Left lobe of liver (tissue), 2 donors: Measurements from ENCODE around the gene GALNT17. TPM values are rescaled to one million over a fixed set of nuclear protein-coding genes. Genes with fewer than 3 reads are reported as not detected.

Experiments used
- ATAC-seq: fragments of 200-7000 bp; cut with Tn5 transposase; one replicate; pipeline ENCODE4 v1.9.1; 2020; ENCODE audit warnings: mild to moderate bottlenecking, moderate library complexity
- DNase-seq: peaks from one replicate; pipeline ENCODE4 v3.0.0-alpha.2; 2020; ENCODE audit warnings: low spot score
- total RNA-seq: library from RNA; stranded (reverse); gene quantifications from one replicate; pipeline ENCODE4 v1.2.1, GENCODE V29; 2021
- donor health status: DM: no; HTN: no; CAD: no; lungs with moderate emphysema.
- donor health status: DM: no; HTN: yes; CAD: no.

Gene GALNT17
- total RNA-seq, 1 donor from 2014 or later, result 0.18 TPM

DNA sequence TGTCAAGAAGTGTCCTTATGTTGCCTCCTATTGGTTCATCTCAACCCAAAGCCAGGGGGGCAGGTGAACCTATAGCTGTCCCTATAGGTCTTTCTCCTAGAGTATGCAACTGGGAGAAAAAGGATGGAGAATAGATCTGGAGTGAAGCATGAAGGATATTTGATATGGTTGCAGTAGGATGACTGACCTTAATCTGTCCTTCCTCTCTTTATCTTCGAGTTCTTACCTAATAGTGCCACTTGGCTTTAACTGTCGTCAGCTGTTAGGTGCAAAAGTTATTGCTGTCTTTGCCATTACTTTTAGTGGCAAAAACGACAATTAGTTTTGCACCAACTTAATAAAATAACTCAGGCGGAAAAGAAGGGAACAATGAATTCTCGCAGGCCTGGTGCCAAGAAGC is 196.0 kb downstream of the GALNT17 start:
- no peak for ATAC-seq
- DNase-seq, result no peak

DNA sequence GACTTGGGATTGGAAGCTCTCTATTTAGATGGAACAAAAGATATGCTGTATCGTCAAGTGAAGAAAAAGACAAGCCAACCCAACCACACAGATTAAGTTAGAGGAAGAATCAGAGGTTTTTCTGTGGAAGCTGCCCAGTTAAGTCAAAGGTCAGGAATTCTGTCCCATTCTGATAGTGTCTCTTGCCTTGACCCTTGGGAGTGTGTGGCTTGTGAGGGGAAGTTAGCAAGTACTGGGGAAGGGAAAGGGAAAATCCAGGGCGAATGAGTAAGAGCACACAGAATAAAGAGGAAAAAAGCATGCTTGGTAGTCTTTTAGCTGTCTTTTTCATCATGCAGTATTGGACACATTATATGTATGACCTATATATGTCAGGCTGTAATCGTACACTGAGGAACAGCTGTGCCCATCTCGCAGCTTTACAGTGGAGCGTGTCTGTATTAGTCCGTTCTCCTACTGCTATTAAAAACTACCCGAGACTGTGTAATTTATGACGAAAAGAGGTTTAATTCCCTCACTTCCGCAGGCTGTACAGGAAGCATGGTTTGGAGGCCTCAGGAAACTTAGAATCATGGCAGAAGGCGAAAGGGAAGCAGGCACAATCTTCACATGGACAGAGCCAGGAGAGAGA is 197.2 kb downstream of the GALNT17 start:
- DNase-seq, result no peak
- ATAC-seq, result no peak

DNA sequence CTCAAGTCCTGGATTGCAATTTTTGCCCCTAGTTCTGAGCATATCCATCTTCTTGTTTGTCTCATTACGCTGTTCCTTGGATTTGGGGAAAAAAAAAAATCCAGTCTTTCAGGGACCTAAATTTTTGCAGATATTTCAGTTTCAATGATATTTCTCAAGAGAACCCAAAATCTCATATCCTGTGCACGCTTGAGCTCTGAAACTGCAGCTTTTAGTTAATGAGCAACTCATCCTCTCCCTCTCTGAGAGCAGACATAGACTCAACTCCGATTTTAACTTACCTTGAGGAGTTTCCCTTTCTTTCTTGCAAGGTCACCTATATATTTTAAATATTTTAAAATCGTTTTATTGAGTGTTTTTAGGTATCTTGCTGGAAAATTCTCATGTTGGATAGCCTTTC is 200.3 kb downstream of the GALNT17 start:
- ATAC-seq, result no peak
- no peak for DNase-seq

DNA sequence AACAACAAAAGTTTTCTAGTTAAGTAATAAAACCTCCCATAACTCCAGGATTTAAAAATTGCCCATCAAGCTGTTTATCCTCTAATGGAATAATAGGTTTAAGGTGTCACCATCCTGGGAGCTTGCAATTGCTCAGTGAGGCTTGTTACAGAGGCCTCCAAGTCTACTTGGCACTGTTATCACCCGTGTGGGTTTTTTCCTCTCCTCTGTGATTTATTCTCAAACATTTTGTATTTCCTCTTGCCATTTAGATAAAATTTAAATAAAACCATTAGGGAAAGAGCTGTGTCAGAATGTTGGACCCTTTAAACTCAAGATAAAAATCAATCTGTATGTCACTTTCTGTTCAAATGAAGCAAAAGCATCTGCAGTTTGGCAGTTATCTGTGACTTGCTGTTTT is 202.6 kb downstream of the GALNT17 start:
- ATAC-seq (no peak), DNase-seq (no peak)

GRCh38 chr7:71338866-71339265 is 206.9 kb downstream of the GALNT17 start:
- no peak for ATAC-seq
- DNase-seq, result no peak

GRCh38 chr7:71339924-71340323 is 208.0 kb downstream of the GALNT17 start:
- ATAC-seq (no peak), DNase-seq (no peak)

GRCh38 chr7:71342202-71342601 is 210.3 kb downstream of the GALNT17 start:
- no peak for DNase-seq
- ATAC-seq, result no peak

DNA sequence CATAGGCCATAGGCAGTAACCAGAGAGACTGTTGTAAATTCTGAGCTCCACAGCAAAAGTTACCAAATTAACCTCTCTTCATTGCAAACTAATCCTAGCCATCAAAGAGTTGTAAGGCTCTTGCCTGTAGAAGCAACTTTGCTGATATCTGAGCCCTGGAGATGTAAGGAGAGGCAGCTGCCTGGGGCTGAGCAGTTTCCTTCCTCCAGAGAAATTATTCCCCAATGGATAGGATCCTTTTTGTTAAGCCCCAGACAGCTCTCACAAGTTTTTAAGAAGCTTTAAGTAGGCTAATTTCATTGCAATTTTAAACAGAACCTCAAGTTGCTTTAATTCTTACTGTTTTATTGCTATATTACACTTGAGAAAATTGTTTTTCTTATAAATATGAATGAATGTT is 211.1 kb downstream of the GALNT17 start:
- ATAC-seq (no peak), DNase-seq (no peak)

DNA sequence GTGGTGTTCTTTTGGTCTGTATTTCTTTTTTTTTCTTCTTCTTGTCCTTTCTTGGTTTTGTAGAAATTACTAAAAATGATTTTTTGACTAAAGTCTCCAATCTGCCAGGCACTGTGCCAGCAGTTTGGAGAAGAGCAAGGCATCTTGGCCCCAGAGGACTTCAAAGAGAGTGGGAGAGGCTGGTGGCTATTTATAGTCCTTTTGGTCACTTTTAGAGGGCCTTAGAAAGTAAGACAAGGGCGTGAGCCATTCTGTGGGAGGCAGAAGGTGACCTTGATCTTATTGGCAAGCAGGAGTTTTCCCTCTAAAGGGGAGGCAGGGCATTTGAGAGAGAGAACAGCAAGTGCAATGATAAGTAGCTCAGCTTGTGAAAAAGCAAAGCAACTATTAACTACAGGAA is 211.9 kb downstream of the GALNT17 start:
- ATAC-seq (no peak), DNase-seq (no peak)

DNA sequence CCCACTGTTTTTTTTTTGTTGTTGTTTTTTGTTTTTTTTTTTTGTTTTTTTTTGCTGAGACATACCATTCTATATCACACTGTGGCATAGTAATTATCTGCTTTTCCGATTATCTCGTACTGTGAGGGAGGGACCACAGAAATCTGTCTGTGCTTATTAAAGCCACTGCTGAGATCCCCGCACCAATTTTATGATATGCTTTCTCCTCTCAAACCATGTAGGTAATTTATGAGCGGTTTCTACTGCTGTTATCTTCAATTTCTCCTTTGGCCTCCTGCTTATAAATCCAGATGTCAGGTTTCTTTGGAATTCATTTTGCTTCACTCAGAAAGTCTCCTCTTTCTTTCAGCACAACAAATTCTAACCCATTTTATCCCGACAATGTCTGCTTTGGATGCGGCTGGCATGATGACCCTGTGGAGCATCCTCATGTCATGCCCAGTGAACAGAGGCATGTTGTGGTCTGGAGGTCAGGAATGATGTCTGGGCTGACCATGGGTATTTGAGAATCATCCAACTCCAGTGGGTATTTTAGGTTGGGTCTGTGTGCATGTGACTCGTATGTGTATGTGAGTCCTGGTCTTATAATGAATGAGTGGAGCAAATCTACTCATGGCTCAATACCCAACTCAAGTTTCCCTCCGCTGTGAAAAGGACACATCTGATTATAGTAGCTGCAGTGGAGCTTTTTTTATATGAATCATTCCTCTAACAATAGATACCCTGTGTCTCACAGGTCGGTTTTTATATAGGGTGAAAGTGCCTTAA is 213.4 kb downstream of the GALNT17 start:
- ATAC-seq (no peak), DNase-seq (no peak)

DNA sequence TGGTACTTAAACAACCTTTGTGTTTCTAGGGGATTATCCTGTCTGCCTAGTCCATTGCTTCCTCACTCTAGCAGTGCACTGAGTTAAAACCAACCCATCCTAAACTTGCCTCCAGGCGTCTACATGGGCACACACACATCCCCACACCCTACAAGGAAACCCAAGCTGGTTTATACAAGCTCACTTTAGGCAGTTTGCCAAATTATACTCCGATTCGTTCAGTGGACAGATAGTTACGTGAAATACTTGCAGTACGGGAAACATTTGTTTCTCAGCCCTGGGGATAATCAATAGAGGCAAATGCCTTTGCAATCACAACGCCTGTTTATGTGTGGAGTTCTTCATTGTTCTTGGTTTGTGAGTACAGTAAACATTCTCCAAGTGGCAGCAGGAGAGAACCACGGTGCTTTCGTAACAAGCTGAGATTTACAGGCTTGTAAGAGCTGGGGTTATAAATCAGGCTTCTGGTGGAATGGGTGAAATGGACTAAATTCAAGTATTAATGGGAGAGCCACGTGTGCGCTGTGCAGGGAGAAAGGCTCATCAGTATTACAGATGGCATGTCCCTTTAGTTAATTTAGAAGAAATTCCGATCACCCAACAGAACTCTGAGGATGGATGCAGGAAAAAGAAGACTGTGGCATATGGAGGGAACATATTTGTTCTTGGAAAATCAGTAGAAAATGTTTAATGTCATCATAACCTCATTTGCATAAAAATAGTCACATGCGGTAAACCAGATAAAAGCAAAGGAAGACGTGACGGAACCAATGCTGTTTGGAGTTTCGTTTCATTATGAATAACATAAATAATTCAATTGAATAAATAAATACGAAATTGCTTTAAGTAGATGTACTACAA is 217.1 kb downstream of the GALNT17 start:
- DNase-seq (no peak), ATAC-seq (no peak)

DNA sequence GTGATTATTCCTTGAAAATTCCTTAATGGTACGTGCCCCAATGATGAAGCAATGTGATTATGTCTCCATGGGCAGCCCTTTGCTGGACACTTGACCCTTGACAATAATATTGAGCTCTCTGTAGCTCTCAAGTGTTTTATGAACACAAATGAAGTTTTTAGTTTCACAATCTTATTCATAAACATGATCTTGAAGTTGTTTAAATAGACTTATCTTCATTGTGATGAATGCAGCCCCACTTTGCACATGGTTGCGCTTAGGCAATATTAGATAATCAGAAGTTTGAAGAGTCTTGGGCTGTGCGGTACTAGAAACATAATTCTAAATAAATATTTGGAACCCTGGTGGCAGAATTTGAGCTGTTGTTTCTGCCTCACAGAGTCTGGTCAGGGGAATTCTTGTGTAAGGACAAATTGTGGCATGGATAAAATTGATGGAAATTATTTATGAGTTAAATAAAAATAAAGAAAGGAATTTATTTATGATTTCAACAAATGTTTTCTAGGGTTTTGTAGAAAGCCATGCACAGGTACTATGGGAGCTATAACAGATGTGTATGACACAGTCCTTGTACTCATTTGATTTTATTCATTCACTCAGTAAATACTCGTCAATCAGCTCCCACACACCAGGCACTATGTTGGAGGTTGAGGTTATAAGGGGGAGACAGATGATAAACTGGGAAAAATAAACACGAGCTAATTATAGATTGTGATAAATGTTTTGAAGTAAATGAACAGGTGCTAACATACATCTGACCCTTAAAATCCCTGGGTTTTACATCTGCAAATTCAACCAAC is 217.9 kb downstream of the GALNT17 start:
- ATAC-seq, result no peak
- DNase-seq, result no peak

GRCh38 chr7:71350680-71351079 is 218.7 kb downstream of the GALNT17 start:
- DNase-seq, result no peak
- no peak for ATAC-seq

- DNase-seq, result no peak
These were observed 222.8 kb downstream of the GALNT17 start for GRCh38 chr7:71354716-71355115.

GRCh38 chr7:71361451-71362032 is 229.6 kb downstream of the GALNT17 start:
- ATAC-seq, result no peak
- no peak for DNase-seq

More at GRCh38 chr7:71354716-71355115, 222.8 kb downstream of the GALNT17 start:
- no peak for ATAC-seq

DNA sequence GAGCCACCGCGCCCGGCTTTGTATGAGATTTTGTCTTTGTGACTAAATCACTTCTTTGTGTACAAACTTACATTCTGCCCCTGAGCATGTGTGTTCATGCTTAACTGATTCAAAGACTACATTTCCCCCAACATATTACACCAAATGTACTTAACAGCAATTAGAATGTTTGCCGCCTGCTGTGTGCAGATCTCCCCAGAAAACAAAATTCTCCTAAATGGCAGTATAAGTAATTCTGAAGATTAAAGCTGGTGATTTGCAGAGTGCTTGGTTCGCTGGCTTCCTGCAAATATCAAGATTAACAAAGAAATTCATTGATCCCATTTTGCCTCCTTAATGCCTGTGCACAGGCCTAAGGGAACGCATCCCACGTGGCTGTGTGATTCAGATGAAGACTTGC is 230.3 kb downstream of the GALNT17 start:
- ATAC-seq (no peak), DNase-seq (no peak)

DNA sequence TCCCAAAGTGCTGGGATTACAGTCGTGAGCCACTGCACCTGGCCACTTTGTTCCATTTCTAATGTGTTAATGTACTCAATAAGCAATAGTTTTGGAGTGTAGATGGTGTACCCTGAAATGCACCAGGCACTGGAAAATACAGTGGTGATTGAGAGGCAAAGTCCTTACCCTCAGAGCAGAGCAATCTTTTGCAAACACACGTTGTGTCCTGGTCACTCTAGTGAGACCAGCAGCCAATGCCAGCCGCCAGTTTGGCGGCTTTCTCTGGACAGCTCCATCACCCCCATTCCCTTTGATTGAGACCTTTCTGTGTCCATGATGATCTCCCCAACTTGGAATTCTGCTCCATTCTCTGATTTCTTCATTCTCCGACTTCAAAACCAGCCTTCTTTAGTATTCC is 231.3 kb downstream of the GALNT17 start:
- peak; percentile 5 for DNase-seq
- no peak for ATAC-seq

GRCh38 chr7:71363627-71364026 is 231.7 kb downstream of the GALNT17 start:
- ATAC-seq (no peak), DNase-seq (no peak)

DNA sequence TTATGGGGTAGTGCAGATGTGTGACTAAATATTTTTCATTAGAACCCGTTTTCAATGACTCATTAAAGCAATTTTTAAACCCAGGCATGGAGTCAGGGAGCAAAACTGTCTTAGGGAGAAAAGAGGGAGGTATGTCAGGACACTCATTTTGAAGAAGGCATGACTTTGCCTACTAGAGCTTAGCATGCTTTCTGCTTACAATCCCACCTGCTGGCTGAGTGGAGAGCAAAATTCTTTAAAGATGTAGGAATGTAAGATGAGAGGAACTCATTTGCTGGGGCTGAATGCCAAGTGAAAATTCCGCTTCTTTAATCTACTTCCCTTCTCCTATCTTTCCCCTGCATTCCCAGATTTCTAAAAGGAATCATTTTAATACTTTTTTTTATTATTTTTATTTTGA is 232.6 kb downstream of the GALNT17 start:
- DNase-seq (no peak), ATAC-seq (no peak)

DNA sequence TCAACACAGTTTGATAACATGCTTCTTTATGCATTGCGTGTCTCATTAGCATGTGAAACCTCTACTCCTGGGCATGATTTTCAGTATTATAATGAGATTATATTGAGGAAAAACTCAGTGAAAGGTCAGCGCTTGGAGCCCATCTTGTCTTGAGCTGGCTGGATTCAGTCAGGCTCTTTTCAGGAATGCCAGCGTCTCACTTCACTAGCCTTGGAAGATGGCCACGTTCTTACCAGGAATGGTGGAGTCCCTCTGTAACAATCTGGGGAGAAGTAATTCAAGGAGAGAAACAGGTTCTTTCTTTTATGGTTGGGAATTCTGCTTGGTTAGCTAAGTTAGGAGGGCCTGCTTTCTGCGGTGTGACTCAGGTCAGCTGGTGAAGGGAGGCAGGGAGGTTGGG is 241.0 kb downstream of the GALNT17 start:
- no peak for ATAC-seq
- no peak for DNase-seq

DNA sequence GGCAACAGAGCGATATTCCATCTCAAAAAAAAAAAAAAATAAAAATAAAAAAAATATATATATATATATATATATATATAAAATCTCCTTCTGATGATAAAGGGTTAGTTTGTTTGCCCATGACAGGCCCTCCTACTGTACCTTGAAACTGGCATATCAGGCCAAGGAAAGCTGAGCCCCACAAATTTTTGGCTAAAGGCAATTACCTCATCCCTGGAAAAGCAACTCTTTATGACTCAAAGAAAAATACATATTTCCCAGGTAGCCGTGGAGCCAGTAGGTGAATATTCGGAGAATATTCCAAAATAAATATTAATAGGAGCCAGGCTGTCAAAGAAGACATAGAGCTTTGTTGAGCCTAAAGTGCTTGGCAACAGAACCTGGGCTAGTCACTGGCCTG is 245.1 kb downstream of the GALNT17 start:
- no peak for DNase-seq
- ATAC-seq, result no peak
